Measurements from ENCODE around the gene TMEM72.

The TMEM72 gene

DNA sequence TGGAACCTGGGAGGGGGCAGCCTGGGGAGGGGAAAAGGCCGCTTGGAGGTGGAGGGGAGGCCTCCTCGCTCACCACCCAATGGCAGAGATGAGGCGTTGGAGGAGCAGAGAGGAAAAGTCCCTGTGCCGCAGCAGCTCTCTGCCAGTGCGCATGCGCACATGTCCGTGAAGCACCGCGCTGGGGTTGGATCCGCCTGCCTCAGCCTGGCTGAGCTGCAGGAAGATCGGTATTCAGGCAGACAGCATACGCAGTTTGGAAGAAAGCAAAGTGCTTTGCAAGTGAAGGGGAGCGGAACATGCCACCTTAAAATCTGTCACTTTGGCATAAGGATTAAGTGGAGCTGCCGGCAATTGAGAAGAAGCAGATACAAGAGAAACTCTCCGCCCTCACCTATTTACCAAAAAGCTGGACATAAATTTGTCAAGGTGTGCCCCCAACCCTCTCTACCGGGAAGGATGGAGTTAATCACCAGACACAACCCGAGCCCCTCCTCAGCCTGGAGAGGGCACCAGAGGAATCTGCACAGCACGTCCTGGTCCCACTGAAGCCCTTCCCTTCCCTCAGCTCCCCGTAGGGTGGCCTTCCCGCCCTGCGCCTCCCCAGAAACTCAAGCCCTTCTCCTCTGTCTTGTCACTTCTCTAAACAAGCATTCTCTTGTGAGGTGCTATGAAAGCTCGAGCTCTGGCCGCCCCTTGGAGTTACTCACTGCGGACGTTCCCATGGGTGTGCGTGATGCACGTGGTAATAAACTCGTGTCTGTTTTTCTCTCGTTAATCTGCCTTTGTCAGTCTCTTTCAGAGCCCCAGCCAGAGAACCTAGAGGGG, 32.2 kb upstream of the TMEM72 start:
- Histone ChIP-seq H3K4me1 (ENCODE audit: control insufficient read depth in 1 of 2, insufficient read depth in 1 of 2, low read depth in 1 of 2, low read length in 1 of 2) (peaks cover 9 to 10% of the 10 kb centered on the region in 2 experiments), H3K4me3 (ENCODE audit: low read depth in 1 of 2, low read length in 1 of 2) (peak overlapping the region; percentile 31 to 43), H3K27ac (no peak overlapping the region), H3K9me3 (no peaks in the 10 kb centered on the region), H3K27me3 (peaks cover 57% of the 10 kb centered on the region), H3K36me3 (no peaks in the 10 kb centered on the region)
- TF ChIP-seq, protein P1, sequence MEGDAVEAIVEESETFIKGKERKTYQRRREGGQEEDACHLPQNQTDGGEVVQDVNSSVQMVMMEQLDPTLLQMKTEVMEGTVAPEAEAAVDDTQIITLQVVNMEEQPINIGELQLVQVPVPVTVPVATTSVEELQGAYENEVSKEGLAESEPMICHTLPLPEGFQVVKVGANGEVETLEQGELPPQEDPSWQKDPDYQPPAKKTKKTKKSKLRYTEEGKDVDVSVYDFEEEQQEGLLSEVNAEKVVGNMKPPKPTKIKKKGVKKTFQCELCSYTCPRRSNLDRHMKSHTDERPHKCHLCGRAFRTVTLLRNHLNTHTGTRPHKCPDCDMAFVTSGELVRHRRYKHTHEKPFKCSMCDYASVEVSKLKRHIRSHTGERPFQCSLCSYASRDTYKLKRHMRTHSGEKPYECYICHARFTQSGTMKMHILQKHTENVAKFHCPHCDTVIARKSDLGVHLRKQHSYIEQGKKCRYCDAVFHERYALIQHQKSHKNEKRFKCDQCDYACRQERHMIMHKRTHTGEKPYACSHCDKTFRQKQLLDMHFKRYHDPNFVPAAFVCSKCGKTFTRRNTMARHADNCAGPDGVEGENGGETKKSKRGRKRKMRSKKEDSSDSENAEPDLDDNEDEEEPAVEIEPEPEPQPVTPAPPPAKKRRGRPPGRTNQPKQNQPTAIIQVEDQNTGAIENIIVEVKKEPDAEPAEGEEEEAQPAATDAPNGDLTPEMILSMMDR (IDR thresholded peaks at IDR 0.05) = no peak

DNA sequence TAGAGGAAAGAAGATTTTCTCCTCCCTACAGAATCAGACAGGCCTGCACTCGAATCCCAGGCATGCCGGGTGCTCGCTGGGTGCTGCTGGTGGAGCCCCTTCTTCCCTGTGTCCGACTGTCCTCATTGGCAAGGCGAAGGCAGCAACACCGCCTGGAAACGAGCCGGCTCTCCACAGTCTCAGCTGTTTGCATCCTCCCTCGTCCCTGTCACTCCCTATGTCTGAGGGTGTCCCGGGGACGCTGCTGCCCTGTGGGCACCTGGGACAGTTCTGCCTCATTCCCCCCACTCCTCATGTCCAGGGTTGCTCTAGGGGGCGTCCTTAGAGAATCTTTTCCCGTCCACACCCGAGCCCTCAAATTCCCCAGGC, 31.6 kb upstream of the TMEM72 start:
- Histone ChIP-seq H3K27me3 (peaks cover 62% of the 10 kb centered on the region), H3K4me1 (ENCODE audit: control insufficient read depth in 1 of 2, insufficient read depth in 1 of 2, low read depth in 1 of 2, low read length in 1 of 2) (peaks cover 9 to 10% of the 10 kb centered on the region in 2 experiments), H3K9me3 (no peaks in the 10 kb centered on the region), H3K4me3 (ENCODE audit: low read depth in 1 of 2, low read length in 1 of 2) (no peak overlapping the region), H3K36me3 (no peaks in the 10 kb centered on the region), H3K27ac (no peak overlapping the region)
- TF ChIP-seq, protein P1 (IDR thresholded peaks at IDR 0.05) = no peak

DNA sequence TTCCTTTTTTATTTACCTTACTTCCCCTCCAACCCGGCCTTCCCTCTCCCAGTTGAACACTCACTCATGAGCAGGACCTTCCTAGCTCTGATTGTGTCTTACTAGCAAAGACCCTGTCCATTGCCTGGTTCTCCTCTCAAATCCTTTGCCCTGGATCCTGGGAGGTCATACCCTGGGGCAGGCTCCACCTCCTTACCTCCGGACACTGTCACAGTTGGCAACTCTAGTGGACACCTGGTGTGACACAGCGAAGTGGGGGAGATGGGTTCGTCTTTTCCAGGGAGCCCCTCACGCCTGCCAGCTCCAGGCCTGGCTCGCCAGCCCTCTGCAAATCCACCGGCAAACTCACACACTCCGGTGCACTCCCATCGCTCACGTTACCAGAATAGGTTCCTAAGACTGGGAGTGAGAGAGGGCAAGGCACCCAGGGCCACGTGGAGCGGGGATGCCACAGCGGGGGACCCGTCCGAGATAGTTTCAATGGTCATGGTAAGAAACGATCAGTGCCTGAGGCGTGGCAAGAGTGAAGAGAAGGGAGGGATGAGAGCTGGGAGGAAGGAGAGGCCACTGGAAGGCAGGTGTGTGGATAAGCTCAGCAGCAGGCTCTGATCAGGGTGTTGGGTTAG, 30.9 kb upstream of the TMEM72 start:
- Histone ChIP-seq H3K9me3 (no peaks in the 10 kb centered on the region), H3K4me1 (ENCODE audit: control insufficient read depth in 1 of 2, insufficient read depth in 1 of 2, low read depth in 1 of 2, low read length in 1 of 2) (peaks cover 9 to 10% of the 10 kb centered on the region in 2 experiments), H3K36me3 (no peaks in the 10 kb centered on the region), H3K27me3 (peaks cover 62% of the 10 kb centered on the region), H3K27ac (no peak overlapping the region), H3K4me3 (ENCODE audit: low read depth in 1 of 2, low read length in 1 of 2) (no peak overlapping the region)
- TF ChIP-seq, protein P1 (IDR thresholded peaks at IDR 0.05) = no peak

DNA sequence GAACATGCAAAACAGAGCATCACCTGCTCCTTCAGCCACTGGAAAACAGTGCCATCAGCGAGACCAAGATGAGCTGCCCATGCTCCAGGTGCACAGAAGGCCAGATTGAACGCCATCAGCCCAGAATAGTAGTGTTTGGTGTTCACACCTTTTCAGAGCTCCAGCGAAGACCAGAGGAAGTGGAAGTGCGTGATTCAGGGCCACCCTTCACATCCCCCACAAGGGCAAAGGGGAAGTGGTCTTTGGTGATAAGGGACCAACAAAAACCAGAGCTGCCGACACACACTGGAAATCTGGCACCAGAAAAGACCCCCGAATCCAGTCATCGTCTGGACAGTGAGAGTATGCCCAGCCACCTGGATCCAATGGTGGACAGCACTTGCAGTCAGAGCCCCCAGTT, 29.5 kb upstream of the TMEM72 start:
- peaks cover 62% of the 10 kb centered on the region for H3K27me3 ChIP-seq
- TF ChIP-seq, protein P1 (IDR thresholded peaks at IDR 0.05) = no peak

DNA sequence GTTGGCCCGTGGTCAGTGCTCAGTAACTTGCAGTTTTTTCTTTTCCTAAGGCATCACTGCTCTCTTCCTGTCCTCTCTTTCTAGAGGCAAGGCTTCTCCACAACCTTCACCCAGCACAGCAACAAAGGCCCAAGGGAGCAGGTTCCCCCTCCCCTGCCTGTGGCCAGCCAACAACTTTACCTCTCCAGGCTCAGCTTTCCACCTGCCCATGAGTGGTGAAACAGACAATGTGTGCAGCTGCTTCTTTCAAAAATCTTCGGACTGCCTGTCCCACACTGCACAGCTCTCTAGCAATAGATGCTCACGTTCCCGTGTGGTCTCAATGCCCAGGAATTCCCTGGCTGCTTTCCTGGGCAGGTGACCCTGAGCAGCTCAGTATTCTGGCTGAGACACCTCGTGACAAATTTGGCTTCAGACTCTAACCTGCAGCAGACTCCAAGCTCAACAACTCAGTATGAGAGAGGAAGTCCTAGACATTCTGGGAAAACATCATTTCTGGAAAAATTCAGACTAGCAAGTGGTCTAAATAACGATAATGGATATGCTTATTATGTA, 28.9 kb upstream of the TMEM72 start:
- no peaks in the 10 kb centered on the region for H3K36me3 ChIP-seq
- H3K27me3 ChIP-seq = peaks cover 62% of the 10 kb centered on the region
- TF ChIP-seq, protein P1 (IDR thresholded peaks at IDR 0.05) = no peak
- H3K4me1 ChIP-seq (ENCODE audit: control insufficient read depth in 1 of 2, insufficient read depth in 1 of 2, low read depth in 1 of 2, low read length in 1 of 2) = peaks cover 9 to 10% of the 10 kb centered on the region in 2 experiments
- H3K27ac ChIP-seq = no peak overlapping the region
- no peak overlapping the region for H3K4me3 ChIP-seq (ENCODE audit: low read depth in 1 of 2, low read length in 1 of 2)
- no peaks in the 10 kb centered on the region for H3K9me3 ChIP-seq

More for the DNA sequence above, 29.5 kb upstream of the TMEM72 start:
- no peaks in the 10 kb centered on the region for H3K36me3 ChIP-seq
- no peak overlapping the region for H3K27ac ChIP-seq
- H3K4me1 ChIP-seq (ENCODE audit: control insufficient read depth in 1 of 2, insufficient read depth in 1 of 2, low read depth in 1 of 2, low read length in 1 of 2) = peaks cover 9 to 10% of the 10 kb centered on the region in 2 experiments
- no peak overlapping the region for H3K4me3 ChIP-seq (ENCODE audit: low read depth in 1 of 2, low read length in 1 of 2)
- H3K9me3 ChIP-seq = no peaks in the 10 kb centered on the region
